NCI-H510A (cell line): ENCODE measurements around the gene RGL4.

Experiments used
- DNase-seq: peaks from one replicate; lab custom pipeline; 2025; lab: John Stamatoyannopoulos, UW

Gene RGL4

DNA sequence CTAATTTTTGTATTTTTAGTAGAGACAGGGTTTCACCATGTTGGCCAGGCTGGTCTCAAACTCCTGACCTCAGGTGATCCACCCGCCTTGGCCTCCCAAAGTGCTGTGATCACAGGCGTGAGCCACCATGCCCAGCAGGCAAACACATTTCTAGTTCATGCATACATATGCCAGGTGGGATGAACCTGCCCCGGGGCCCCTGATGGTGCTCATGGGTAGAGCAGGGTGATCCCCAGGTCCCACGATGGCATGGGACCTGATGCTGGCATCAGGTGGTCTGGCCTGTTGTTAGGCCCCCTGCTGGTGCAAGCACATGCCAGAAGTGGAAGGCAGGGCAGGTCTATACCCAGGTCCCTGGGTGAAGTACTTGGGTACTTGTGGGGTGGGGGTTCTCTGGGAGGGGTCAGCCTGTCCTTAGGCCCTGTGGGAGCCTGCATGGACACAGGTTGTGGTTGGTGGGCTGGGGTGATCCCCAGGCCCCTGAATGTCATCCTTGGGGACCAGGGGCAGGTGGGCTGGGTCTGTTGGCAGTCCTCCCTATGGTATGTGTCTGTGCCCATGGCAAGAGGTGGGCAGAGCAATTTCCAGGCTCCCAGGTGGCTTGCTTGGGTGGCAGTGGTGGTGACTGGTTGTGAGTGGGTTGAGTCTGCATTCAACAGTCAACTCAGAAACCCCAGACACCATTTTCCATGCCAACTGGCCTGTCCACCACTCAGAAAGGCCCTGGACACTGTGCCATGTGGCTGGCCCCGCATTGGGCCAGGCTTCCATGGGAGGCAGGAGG, 9.6 kb upstream of the RGL4 start:
- no peak for DNase-seq

DNA sequence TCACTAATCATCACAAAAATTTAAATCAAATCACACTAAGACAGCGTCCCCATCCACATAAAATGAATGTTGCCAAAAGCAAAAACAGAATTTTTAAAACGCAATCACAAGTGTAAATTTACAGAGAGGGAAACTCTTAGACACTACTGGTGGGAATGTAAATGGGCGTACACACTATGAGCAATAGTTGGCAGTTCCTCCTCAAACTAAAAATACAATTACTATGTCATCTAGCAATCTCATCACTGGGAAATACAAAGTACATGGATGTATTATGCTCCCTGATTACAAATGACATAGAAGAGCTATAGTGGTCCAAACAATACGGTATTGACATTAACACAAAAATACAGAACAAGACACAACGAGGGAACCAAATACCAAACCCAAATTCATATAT, 8.7 kb upstream of the RGL4 start:
- no peak for DNase-seq

DNA sequence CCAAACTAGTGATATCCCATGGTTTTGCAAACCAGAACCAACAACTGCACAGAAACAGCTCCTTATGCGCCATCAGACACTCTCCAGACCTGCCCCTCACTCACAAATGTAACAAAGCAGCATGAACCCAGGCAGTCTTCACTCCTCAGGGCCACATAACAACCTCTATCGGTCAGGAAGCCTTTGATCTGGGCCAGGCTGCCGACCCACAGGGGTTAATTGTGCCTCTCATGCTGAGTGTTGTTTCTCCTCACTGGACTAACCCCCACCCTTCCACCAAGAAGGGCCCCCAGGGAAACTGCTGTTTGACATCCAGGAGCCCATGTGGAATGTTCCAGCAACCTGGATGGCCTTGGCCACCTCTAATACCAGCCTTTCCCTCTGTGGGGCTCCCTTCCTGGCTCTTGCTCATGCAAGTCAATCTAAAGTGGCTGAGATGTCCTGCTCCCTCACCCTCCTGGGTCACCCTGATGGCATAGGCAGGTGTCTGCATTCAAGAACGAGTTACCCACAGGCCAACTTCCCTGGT, 7.9 kb upstream of the RGL4 start:
- DNase-seq: no peak

DNA sequence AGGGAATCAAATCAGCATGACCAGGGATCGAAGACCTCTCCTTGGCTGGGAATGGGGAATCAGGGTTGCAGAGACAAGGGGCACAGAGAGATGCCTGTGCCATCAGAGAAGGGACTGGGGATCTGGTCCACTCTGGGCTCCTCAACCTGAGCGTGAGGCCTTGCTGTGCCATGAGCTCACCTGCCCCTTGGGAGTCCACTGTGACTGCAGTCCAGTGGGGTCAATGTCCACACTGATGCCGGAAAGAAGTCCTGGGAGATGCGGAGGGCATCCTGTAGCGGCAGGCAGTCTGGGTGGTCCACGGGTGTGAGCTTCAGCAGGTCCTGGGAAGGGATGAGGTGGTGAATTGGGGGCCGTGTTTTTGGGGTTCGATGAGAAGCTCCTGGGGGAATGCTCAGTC, 7.3 kb upstream of the RGL4 start:
- DNase-seq: no peak

DNA sequence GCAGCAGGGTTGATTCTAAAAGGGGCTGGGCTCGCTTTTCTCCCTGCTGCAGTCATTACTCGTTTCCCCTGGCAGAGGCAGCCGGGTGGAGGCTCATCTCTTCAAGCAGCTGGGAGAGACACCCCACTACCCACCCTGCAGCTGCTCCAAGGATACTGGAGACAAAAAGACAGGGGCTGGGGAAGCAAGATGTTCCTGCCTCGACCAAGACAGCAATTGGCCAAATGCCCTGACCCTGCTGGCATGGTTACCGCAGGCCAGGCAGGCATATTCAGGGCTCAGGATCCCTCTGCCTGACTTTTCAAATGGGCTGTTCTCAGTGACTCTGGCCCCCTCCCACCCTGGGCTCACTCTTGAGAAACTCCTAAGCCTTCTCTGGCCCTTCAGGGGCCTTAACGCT, 6.8 kb upstream of the RGL4 start:
- DNase-seq: no peak

DNA sequence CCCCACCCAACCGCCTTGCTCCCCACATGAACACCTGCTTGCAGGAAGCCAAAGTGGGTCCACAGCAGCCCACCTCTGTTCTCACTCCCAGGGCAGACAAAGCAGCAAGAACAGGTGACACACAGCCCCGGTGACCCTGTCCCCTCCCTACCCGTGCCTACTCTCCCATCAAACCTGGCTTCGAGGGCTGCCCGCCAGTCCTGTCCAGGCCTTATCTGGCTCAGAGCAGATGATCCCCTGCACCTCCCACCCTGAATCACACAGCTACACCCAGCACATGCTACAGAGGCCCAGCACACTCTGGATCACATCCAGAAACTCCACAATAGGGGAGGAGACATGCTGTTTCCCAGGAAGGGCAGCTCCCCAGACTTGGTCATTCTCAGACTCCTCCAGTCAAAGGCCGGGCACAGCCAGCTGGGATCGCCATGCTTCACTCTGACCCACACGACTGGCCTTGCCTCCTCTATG, 6.2 kb upstream of the RGL4 start:
- DNase-seq: no peak

DNA sequence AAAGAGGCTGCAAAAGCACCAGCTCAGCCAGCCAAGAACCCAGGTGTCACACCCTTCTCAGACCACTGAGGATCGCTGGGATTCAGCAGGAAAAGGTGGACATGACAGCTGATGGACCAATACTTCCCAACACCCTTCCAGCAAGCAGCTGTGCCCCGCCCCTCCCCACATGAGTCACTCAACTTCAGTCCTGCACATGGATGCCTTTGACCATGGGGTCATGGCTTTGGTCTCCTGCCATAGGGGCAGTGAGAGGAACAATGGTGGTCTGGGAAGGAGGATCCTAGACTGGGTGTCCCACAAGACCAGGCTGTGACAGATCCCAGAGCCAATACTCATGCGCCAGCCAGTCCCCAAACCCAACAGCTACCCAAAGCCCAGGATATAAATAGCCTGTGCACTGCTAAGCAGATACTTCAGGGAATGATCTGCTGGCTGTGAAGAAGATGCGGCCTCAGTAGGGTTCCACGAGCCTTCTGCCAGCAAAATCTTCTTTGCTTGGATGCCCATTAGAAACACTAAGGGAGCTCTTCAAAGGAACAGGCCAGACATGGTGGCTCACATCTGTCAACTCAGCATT, 5.5 kb upstream of the RGL4 start:
- no peak for DNase-seq

DNA sequence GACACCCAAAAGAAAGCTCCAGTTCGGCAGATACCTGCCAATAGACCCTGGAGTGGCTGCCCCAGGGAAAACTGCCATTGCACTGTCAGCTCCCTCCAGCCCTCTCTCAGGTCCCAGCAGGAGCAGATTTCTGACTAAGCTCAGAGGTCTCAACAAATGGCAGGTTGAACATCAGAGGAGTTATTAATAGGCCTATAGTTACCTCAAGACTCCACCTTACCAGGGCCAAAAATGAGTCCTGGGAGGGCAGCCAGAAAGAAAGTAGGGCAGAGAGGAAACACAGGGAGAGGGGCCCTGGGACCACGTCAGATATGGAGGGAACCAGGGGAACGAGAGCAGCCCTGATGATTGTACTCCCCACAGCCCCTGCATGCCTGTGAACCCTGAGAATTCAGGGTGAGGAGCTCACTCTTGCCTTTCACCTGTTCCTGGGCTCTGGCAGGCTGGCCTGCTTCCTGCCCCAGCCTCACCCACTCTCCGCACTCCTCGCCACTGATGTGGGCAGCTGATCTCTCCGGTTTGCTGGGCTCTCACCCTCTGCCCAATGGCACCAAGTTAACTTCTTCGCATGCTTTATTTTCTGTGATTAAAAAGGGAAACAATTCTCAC, 4.3 kb upstream of the RGL4 start:
- no peak for DNase-seq

DNA sequence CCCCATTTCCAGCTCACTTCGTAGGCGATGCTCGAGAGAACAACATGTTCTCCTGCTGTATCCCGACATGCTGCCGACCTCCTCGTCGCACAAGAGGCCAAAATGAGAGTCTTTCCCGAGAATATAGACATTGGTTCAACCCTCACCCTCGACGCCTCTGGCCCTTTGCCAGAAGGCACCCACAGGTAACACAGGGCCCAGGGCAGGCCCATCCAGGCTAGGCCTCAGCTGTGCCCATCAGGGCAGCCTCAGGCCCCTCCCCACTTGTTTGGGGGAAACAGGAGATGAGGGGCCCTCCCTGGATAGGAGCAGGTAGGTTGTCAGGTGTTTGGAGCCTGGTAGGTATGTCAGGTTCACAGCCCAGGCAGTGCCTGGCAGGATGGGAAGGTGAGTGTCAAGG, 2.7 kb upstream of the RGL4 start:
- DNase-seq: no peak

DNA sequence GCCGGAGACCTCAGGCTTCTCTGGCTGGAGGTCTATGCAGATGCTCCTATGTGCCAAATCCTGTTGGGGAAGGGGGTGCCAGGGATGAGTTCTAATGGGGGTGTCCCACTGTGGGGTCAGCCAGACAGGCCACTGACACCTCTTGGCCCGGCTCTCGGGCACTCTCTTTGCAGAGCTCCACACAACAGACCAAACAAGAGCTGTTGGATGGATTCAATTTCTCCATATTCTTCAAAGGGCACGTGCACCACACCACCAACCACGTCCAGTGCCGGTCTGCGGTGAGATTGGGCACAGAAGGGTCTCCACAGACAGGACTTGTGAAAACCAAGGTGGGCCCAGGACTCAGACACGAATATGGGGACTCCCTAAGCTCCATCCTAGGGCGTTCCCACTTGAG, 2.2 kb upstream of the RGL4 start:
- no peak for DNase-seq

DNA sequence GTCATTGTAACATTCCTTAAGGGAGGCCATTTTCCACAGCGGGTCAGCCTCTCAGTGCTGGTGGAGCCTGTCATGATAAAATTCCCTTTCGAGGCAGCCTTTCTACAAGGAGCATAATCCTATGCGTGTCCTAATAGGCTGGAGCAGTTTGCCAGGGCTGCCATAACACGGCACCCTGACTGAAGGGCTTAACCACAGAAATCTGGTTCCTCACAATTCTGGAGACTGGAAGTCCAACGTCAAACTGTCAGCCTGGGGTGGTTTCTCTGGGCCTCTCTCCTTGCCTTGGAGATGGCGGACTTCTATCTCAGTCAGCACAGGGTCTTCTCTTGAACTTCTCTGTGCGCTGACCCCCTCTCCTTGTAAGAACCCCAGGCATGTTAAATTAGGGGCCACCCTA, 1.4 kb upstream of the RGL4 start:
- no peak for DNase-seq

DNA sequence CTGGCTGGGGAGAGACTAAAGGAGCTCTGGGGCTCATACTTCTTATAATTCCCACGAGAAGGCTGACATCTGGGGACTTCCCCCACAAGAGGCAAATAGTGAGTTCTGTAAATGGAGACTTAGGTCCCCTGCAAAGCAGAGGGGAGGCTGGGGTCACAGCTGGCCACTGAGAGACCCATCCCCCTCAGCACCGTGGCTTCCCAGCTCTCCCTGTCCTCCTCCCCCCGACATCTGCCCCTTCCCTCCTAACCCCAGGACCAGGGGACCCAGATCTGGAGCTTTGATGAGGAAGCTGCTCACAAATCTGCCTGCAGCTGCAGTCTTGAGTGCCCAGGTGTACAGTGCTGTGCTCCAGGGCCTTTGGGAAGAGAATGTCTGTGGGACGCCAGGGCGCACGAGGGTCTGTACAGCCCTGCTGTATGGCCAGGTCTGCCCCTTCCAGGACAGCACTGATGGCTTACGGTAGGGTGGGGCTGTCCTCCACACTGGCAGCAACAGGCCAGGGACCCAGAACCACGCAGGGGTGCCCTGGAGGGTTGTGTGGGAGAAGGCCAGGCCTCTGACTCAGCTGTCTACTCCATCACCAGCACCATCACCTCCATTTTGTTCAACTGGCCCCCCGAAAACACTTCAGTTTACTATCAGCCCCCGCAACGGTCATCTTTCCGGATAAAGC, 1.1 kb downstream of the RGL4 start:
- no peak for DNase-seq

DNA sequence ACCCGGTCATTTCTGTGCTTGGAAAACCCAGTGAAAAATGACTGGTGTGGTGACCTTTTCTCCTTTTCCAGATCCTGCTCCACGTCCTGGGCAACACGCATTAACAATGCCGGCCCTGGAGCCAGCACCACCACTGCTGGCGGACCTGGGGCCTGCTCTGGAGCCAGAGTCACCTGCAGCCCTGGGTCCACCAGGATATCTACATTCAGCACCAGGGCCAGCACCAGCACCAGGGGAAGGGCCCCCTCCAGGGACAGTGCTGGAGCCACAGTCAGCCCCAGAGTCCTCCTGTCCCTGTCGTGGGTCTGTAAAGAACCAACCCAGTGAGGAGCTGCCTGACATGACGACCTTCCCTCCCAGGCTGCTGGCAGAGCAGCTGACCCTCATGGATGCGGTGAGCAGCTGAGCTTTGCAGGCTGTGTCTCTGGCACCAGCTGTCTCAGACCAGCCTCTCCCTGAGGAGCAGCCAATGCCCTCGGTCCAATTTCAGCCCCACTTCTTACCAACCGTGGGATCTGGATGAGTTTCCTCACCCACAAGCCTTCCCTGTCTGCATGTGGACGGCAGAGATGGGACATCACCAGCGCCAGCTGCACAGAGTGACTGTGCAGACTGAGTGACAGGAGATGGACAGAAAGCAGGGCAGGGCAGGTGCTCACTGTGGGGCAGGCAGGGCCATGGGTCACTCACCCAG, 1.9 kb downstream of the RGL4 start:
- DNase-seq: no peak

DNA sequence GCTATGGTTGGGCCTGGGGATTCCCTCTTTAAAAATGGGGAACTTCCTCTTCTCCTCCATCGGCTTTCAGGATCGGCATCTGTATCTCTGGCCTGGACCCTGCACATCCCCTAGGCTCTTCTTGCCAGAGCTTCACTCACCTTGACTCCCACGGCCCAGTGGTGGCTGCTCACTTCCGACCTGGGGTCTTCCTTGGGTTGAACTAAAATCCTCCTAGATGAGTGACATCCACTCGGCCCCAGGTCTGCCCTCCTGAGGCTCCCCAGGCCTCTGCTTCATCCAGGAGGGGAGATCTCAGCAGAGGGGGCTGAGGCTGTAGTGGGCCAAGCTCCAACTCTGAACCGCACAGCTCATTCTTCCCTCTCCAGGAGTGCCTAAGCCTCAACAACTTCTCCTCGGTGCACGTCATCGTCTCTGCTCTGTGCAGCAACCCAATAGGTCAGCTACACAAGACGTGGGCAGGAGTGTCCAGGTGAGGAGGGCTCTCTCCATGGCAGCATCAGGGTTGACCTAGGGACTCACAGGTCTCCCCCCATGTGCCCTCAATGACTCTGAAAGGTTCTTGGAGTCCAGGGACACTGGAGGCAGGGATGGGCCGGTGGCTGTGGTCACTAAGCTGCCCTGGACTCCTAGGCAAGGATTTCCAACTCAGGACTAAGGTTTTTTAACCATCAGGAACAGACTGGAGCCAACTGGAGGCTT, 3.3 kb downstream of the RGL4 start:
- DNase-seq: no peak

DNA sequence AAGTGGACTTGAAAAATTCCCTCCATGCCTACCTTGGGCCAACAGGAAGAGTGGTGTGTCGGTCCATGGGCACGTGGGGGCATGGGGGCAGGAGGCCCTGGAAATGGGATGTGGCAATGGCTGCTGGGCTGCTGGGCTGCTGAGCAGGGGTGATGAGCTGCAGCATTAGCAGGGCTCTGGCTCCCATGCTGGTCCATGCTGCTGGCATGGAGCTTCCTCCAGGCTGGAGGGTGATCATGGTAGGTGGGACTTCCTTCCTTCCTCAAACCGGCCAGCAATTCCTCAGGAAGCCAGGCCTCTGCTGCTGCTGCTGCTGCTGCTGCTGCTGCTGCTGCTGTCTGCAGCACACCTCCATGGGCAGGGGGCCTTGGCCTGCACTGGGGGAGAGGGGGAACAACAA, 4.3 kb downstream of the RGL4 start:
- DNase-seq: no peak

DNA sequence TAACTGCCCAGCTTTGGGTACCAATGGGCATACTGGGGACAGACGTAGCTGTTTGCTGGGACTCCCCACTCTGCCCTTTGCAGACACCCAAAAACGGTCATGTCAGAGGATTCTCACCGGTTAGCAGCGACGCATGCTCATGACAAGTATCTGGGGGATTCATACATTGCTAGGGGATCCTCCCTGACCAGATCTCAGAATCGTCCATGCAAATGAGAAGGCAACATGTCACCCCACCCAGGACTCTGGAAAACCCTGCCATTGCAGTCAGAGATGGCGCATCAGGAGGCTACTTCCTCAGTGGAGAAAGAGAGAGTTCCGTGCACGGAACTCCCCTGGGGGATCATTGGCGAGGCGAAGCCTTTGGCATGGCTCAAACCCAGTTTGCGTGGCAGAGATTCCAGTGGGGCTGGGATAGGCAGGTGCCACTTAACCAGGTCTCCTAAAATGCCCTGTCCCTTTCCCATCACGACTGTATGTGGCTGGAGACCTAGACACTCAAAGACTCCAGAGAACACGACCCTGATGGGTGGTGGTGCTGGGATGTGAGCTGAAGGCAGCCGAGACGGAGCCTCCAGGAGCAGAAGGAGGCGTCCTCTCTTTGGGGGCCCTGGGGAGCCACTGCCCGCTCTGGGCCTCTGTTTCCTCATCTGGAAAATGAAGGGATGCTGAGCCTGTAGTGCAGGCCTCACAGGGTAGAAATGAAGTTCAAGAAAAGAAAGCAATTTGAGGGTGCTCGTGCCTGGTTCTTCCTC, 4.9 kb downstream of the RGL4 start:
- DNase-seq: no peak

DNA sequence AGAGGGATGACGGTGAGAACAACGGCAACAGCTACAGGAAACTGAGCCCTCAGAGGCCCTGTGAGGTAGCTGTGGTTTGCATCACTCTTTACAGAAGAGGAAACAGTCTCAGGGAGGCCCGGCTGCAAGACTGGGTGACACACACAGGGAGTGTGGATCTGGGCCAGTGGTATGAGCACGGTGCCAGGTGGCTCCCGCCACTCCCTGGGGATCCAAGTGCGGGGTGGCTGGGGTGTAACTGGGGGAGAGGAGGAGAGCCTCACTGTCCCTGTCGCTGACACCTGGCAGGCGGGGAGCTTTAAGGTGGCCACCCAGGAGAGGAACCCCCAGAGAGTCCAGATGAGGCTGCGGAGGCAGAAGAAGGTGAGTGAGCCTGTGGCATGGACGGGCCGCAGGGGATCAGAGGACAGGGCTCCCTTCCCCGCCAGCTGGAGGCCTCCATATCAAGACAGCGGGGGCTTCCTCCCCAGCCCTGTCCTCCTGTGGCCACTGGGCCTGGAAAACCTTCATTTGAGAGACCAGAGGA, 5.6 kb downstream of the RGL4 start:
- no peak for DNase-seq

DNA sequence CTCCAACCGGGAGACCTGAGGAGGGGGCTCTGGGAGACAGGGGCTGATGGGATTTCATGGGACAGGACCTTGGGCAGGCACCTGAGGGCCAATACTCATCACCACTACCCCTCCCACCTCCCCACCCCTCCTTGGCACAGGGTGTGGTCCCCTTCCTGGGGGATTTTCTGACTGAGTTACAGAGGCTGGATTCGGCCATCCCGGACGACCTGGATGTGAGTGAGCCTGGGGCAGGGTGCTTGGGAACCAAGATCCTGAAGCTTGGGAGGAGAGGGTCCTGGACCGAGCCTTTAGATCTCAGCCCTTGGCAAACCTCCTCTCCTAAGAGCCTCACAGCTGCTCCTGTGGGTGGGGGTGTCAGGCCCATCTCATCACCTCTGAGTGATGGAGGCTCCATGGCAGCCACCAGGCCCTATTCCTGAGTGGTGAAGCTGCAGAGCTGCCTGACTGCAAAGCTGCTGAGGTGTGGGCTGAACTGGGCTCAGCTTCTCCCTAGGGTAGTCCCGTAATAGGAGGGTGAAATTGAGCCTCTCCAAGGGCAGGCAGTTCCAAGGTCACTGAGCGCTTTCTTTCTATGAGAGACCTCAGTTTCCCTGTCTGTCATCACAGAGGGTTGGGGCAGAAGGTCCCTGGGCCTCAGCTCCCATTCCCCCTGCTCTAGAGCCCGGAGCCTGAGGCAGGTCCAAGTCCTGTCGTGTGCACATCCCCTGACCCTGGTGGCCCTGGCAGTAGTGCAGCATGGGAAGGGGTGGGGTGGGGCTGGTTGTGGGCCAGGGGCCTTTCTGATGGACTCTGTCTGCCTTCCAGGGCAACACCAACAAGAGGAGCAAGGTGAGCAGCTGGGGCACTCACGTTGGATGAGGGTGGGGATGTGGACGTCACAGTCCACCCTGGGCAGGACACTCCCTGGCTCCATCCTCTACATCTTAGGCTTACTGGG, 6.5 kb downstream of the RGL4 start:
- DNase-seq: no peak

DNA sequence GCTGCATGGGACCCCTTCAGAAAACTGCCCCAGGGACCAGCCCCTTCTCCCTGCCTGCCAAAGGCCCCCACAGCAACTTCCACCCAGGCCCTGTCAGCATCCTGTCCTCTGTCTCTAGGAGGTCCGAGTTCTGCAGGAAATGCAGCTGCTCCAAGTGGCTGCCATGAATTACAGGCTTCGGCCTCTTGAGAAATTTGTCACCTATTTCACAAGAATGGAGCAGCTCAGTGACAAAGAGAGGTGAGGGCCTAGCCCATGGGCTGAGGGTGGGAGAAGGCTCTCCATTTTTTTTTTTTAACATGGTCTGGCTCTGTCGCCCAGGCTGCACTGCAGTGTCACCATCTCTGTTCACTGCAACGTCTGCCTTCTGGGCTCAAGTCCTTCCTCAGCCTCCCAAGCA, 7.3 kb downstream of the RGL4 start:
- DNase-seq: no peak
